Measurements from ENCODE around the gene PARD3B.

Gene PARD3B

DNA sequence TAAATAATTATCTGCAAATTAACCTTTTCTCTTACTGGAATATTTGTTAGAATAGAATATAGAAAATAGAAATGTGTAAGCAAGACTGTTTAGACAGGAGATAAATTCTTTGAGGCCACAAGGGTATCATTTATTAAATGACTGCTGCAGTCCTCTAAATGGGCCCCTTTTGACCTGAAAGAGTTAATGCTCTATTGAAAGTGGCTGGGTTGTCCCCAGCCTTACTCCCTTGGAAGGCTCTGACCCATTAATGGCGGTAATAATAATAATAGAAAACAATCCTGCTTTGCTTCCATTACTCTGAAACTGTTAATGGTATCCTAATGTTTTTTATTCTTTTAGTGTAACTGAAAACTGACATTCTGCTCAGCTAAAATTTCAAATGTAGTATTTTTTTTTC, 739.1 kb downstream of the PARD3B start:
- DNase-seq (ENCODE audit: low read depth), result no peak
- H3K4me3 ChIP-seq (ENCODE audit: low read length), result no peak overlapping the region
- TF ChIP-seq, protein P1, sequence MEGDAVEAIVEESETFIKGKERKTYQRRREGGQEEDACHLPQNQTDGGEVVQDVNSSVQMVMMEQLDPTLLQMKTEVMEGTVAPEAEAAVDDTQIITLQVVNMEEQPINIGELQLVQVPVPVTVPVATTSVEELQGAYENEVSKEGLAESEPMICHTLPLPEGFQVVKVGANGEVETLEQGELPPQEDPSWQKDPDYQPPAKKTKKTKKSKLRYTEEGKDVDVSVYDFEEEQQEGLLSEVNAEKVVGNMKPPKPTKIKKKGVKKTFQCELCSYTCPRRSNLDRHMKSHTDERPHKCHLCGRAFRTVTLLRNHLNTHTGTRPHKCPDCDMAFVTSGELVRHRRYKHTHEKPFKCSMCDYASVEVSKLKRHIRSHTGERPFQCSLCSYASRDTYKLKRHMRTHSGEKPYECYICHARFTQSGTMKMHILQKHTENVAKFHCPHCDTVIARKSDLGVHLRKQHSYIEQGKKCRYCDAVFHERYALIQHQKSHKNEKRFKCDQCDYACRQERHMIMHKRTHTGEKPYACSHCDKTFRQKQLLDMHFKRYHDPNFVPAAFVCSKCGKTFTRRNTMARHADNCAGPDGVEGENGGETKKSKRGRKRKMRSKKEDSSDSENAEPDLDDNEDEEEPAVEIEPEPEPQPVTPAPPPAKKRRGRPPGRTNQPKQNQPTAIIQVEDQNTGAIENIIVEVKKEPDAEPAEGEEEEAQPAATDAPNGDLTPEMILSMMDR (conservative IDR thresholded peaks at IDR 0.05; ENCODE audit: low read depth, low read length), result no peak

DNA sequence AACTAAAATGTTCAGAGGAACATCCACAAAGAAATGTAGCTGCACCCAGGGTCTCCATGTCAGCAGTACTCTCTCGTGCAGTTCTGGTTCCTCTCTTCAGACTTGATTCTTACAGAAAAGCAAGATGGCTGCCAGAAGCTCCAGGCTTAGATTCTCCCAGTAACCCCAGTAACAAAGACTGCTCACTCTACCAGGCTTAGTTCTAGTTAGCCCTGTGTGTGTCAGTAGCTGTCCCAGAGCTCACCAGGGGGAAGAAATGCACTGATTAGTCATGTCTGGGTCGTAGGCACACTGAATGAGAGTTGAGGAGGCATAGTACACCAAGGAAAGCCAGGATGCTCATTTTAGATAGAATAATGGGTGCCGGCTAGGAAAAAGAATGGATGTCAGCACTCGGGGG, 742.0 kb downstream of the PARD3B start:
- TF ChIP-seq, protein P1 (conservative IDR thresholded peaks at IDR 0.05; ENCODE audit: low read depth, low read length), result no peak
- no peak overlapping the region for H3K4me3 ChIP-seq (ENCODE audit: low read length)
- DNase-seq (ENCODE audit: low read depth), result no peak

DNA sequence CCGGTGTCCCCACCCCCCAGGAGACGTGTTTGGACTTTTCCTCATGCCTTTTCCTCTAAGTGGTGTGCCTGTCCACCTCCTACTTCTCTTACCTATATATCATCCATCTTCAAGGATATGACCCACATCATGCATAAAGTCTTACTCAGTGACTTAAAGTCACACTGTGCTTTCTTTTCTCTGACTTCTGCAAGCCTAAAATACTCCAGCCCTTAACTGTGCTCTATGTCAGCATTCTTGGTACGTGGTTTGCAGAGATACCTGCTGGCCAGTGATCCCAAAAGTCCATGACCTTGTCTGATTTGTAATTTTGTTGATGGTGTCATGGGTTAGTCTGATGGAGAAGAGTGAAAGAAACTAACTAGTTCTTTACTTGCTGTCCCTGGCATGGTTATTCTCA, 743.4 kb downstream of the PARD3B start:
- no peak for DNase-seq (ENCODE audit: low read depth)
- no peak overlapping the region for H3K4me3 ChIP-seq (ENCODE audit: low read length)
- TF ChIP-seq, protein P1 (conservative IDR thresholded peaks at IDR 0.05; ENCODE audit: low read depth, low read length), result no peak

DNA sequence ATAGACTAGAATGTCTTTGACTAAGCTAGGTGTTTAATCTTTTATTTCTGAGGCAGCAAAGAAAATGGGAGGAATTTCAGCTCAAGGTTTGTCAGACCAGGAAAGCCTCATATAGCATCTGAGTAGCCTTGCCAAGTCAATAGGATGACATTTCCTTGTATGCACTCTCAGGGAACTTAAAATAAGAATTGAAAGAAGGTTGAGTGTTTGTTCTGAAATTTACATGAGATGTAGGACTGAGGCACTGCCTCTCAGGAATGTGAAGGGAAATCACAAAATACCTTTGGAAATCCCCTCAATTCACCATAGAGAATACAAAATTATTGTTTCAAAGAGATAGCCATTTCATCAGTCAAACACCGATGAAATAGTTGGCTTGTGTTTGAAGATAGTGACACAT, 745.0 kb downstream of the PARD3B start:
- no peak overlapping the region for H3K4me3 ChIP-seq (ENCODE audit: low read length)
- TF ChIP-seq, protein P1 (conservative IDR thresholded peaks at IDR 0.05; ENCODE audit: low read depth, low read length), result no peak
- no peak for DNase-seq (ENCODE audit: low read depth)

DNA sequence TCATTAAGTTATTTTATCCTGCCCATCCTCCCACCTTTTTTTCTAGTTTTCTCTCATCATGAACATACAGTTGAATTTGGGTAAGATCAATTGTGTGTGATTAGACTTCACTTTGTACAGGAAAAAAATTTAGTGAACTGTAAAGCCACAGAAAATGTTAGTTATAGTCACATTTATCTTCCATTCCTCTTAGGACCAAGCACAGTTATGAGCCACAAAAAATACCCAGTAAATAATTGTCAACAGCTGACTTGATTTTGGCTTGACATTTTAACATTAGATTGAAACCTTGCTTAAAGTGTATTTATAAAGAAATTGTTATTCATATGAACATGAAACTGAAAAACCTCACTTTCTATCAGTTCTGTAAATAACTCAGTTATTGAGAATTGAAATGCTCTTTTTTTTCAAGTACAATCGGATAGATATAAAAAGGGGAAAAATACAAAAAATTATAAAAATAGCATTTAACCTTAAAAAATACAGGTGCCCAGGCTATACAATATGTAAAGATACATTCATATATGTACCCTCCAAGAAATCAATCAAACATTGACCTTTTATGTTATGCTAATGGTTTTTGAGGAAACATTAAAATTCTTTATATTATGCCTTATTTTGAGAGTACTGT, 747.5 kb downstream of the PARD3B start:
- TF ChIP-seq, protein P1 (conservative IDR thresholded peaks at IDR 0.05; ENCODE audit: low read depth, low read length), result no peak
- no peak for DNase-seq (ENCODE audit: low read depth)
- H3K4me3 ChIP-seq (ENCODE audit: low read length), result no peak overlapping the region

DNA sequence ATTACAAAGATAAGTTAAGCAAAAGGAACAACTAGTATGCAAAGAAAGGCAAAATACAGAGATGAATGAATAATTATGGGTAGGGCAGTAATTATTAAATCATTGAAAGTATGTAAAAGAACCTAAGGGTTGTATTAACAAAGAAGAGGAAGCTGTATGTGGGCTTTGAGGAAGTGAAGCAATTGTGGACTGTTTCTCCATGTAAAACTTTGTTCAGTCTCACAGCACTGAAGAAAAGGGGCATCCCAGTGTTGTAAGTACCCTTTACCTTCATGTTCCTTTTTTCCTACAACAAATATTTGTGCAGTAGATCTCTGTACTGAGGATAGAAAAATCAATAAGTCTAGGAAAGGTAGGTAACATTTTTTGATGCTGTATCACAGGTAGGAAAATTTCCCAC, 748.3 kb downstream of the PARD3B start:
- H3K4me3 ChIP-seq (ENCODE audit: low read length), result no peak overlapping the region
- TF ChIP-seq, protein P1 (conservative IDR thresholded peaks at IDR 0.05; ENCODE audit: low read depth, low read length), result no peak
- DNase-seq (ENCODE audit: low read depth), result no peak

DNA sequence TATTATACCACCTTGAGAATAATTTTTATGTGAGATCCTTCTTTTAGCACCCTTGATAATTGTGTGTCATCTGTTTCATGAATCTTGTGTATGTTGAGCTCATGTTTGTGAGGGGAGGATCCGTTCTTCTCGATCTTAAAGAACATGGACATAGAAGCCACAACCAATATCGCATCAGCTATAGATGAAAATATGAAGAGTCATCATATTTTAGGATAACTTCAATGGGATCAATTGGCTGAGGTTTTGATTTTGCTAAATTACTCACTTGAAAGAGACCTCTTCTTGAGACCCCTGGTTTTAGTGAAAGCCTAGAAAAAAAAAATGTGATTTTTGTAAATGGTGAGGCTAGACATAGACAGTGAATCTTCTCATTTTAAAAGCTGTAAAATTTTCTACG, 751.7 kb downstream of the PARD3B start:
- no peak overlapping the region for H3K4me3 ChIP-seq (ENCODE audit: low read length)
- DNase-seq (ENCODE audit: low read depth), result no peak
- TF ChIP-seq, protein P1 (conservative IDR thresholded peaks at IDR 0.05; ENCODE audit: low read depth, low read length), result no peak

Data from retinal pigment epithelial cell (primary cell).